Endothelial cell of umbilical vein (primary cell): Measurements from ENCODE around the gene B3GAT2. TPM values are rescaled to one million over a fixed set of nuclear protein-coding genes. Genes with fewer than 3 reads are reported as not detected.

ENCODE experiments used
- BruUV-seq: library from RNA; stranded (reverse); fragments of 400-500 nt; replicated peaks from 2 replicates; lab custom pipeline; 2021; lab: Mats Ljungman, UMichigan
- CTCF ChIA-PET: fragments of 300-600, 350-600 bp; sonication (Branson Sonifier 250); formaldehyde crosslinking; loops from one replicate; lab custom pipeline; 2021; ENCODE audit warnings: antibody characterized with exemption, inconsistent platforms; lab: Charles Lee
- POLR2A ChIA-PET: fragments of 300-600, 350-600 bp; sonication (Branson Sonifier 250); formaldehyde crosslinking; loops from one replicate; lab custom pipeline; 2021; ENCODE audit warnings: antibody characterized with exemption, inconsistent platforms; lab: Charles Lee
- DNase-seq: peaks from one replicate; pipeline ENCODE4 v3.0.0-alpha.2; 2011; ENCODE audit warnings: low read depth, low spot score
- FAIRE-seq: peaks from 2 replicates; lab custom pipeline; 2011; peaks lifted over from hg19 to GRCh38; lab: Jason Lieb, UNC
- H2AFZ ChIP-seq: 2 replicates; pipeline ENCODE4 v1.6.0; 2012; ENCODE audit warnings: low read depth, low read length, control low read depth, inconsistent platforms
- H3K27ac ChIP-seq: 2 replicates; pipeline ENCODE4 v1.5.1; 2011; ENCODE audit warnings: low read depth, mild to moderate bottlenecking, control low read depth, low read length, moderate library complexity; ENCODE audit not compliant: insufficient read depth
- H3K27me3 ChIP-seq, 2 experiments: 2 replicates each; pipeline versions ENCODE4 v1.6.0 to v1.6.1; 2011; ENCODE audit warnings: low read length in 2 of 2, mixed read lengths in 1 of 2; ENCODE audit not compliant: control insufficient read depth in 2 of 2, insufficient read depth in 2 of 2
- H3K36me3 ChIP-seq, 2 experiments: 2 replicates in 1 of 2; 3 replicates in 1 of 2; pipeline ENCODE4 v1.5.1; 2011; ENCODE audit warnings: low read length in 2 of 2, mild to moderate bottlenecking in 1 of 2, moderate library complexity in 1 of 2; ENCODE audit not compliant: control insufficient read depth in 2 of 2, insufficient read depth in 2 of 2; ENCODE audit errors: extremely low read depth in 1 of 2
- H3K4me1 ChIP-seq: 3 replicates; pipeline ENCODE4 v1.5.1; 2011; ENCODE audit warnings: mild to moderate bottlenecking, low read length; ENCODE audit not compliant: control insufficient read depth, insufficient read depth; ENCODE audit errors: extremely low read depth
- H3K4me2 ChIP-seq: 2 replicates; pipeline ENCODE4 v1.6.1; 2011; ENCODE audit warnings: low read length, control low read depth, mixed read lengths; ENCODE audit not compliant: insufficient read depth
- H3K4me3 ChIP-seq, 3 experiments: fragments of 200-600 bp in 1 of 3; sonication (generic), shearing (Covaris generic) in 1 of 3; replicated peaks in 1 of 3; 2 replicates each; pipeline ENCODE4 v1.5.1; 2011 to 2016; ENCODE audit warnings: control low read depth in 3 of 3, low read length in 3 of 3, mild to moderate bottlenecking in 2 of 3, inconsistent platforms in 1 of 3, low read depth in 1 of 3, moderate library complexity in 1 of 3; ENCODE audit not compliant: insufficient read depth in 1 of 3
- H3K79me2 ChIP-seq: 2 replicates; pipeline ENCODE4 v1.6.0; 2012; ENCODE audit warnings: low read length, inconsistent platforms; ENCODE audit not compliant: control insufficient read depth, insufficient read depth
- H3K9ac ChIP-seq: replicated peaks from 2 replicates; pipeline ENCODE3; 2011; ENCODE audit warnings: low read length, control low read depth; ENCODE audit not compliant: insufficient read depth; ENCODE audit errors: extremely low read depth
- H3K9me1 ChIP-seq: replicated peaks from 3 replicates; pipeline ENCODE4 v1.6.0; 2011; ENCODE audit warnings: mild to moderate bottlenecking, low read length; ENCODE audit not compliant: control insufficient read depth, insufficient read depth; ENCODE audit errors: extremely low read depth
- H3K9me3 ChIP-seq: replicated peaks from 2 replicates; pipeline ENCODE4 v1.5.1; 2012; ENCODE audit warnings: low read length, inconsistent platforms; ENCODE audit not compliant: control insufficient read depth, insufficient read depth
- H4K20me1 ChIP-seq: replicated peaks from 2 replicates; pipeline ENCODE3; 2011; ENCODE audit warnings: mild to moderate bottlenecking, low read length; ENCODE audit not compliant: control insufficient read depth, insufficient read depth; ENCODE audit errors: extremely low read depth
- FOS ChIP-seq: IDR thresholded peaks from 2 replicates; pipeline ENCODE4 v1.6.1; 2011; ENCODE audit warnings: mild to moderate bottlenecking, low read length, moderate library complexity, borderline replicate concordance; ENCODE audit not compliant: insufficient read depth
- GATA2 ChIP-seq: IDR thresholded peaks from 2 replicates; pipeline ENCODE4 v1.7.0; 2011; ENCODE audit warnings: low read depth, mild to moderate bottlenecking, moderate library complexity, mixed read lengths, low read length; ENCODE audit not compliant: insufficient read length, insufficient read depth
- JUN ChIP-seq: IDR thresholded peaks from 2 replicates; pipeline ENCODE4 v1.6.1; 2011; ENCODE audit warnings: borderline replicate concordance, low read depth; ENCODE audit not compliant: insufficient read length, insufficient read depth
- MYC ChIP-seq: IDR thresholded peaks from one replicate; pipeline ENCODE4 v1.6.1; 2011; ENCODE audit warnings: mild to moderate bottlenecking, low read depth, low read length
- POLR2A ChIP-seq: IDR thresholded peaks from 2 replicates; pipeline ENCODE4 v1.6.1; 2012; ENCODE audit warnings: low read depth, mild to moderate bottlenecking, control low read depth, low read length
- POLR2AphosphoS5 ChIP-seq: IDR thresholded peaks from 2 replicates; pipeline ENCODE4 v1.6.1; 2012; ENCODE audit warnings: low read depth, mild to moderate bottlenecking, control low read depth, low read length, moderate library complexity; ENCODE audit not compliant: insufficient read depth
- dilution Hi-C: fragments of 300-500 bp; cut with MboI; formaldehyde crosslinking; loops from one replicate; pipeline ENCODE4 v1.15.0; 2019; ENCODE audit warnings: low sequenced_read_pairs; ENCODE audit not compliant: extremely low pct_ligation_motif_present
- intact Hi-C: fragments of 100-400 bp; cut with micrococcal nuclease; formaldehyde crosslinking; loops from one replicate; pipeline ENCODE4 v1.10.0; 2022
- polyA plus RNA-seq, 4 experiments: library from polyadenylated mRNA; depleted of rRNA in 3 of 4; stranded (reverse) in 3 of 4; unstranded in 1 of 4; fragments of >200 nt; gene quantifications; 2 replicates each; pipeline versions ENCODE4 v1.2.1 to v1.2.3, GENCODE V29; 2011 to 2012; ENCODE audit warnings: missing spikeins in 1 of 4
- total RNA-seq: library from RNA; stranded (reverse); gene quantifications from 2 replicates; pipeline ENCODE4 v1.2.3, GENCODE V29; 2021
- TF ChIP-seq, protein P1 (sequence below): IDR thresholded peaks from 2 replicates; pipeline ENCODE4 v1.6.1; 2011; ENCODE audit not compliant: insufficient read depth, insufficient read length

Gene B3GAT2
- total and polyA plus RNA-seq, 2 donors (not counting 3 experiments of a cell fraction or from before 2014, with no cell fraction given): not detected

DNA sequence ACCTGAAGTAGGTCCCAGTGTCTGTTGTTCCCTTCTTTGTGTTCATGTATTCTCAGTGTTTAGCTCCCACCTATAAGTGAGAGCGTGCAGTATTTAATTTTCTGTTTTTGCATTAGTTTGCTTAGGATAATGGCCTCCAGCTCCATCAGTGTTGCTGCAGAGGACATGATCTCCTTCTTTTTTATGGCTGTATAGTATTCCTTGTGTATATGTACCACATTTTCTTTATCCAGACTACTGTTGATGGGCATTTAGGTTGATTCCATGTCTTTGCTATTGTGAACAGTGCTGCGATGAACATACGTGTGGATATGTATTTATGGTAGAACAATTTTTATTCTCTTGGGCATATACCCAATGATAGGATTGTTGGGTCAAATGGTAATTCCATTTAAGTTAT, 125.4 kb downstream of the B3GAT2 start:
- POLR2A ChIA-PET: no interaction called here
- no peak for FAIRE-seq

DNA sequence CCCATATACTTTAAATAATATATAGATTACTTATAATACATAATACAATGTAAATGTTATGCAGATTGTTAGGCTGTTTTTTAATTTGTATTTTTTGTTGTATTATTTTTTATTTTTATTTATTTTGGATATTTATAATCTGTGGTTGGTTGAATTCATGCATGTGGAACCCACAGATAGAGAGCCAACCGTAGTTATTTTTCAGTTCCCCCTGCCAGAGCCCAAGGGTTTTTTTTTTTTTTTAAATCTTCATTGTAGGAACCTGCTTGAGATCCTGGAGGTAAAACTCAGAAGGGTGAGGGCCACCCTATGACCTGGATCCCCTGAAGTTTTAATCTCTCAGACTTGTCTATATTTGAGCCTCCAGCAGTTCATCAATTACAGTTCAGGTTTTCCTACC, 133.2 kb downstream of the B3GAT2 start:
- intact Hi-C loops (no loop called here), dilution Hi-C loops (no loop called here)
- Histone ChIP-seq H3K36me3 (no peaks in the 10 kb centered on the region), H2AFZ (no peak overlapping the region), H3K27ac (no peak overlapping the region), H3K27me3 (no peaks in the 10 kb centered on the region), H3K4me1 (no peaks in the 10 kb centered on the region), H3K9me3 (no peaks in the 10 kb centered on the region), H3K9ac (no peak overlapping the region), H3K9me1 (no peaks in the 10 kb centered on the region), H3K4me2 (no peak overlapping the region), H4K20me1 (no peaks in the 10 kb centered on the region), H3K4me3 (no peak overlapping the region), H3K79me2 (no peaks in the 10 kb centered on the region)
- no TSS peak for BruUV-seq
- POLR2A ChIA-PET: no interaction called here
- DNase-seq (no peak), FAIRE-seq (no peak)
- CTCF ChIA-PET: no interaction called here
- TF ChIP-seq POLR2A (no peak), MYC (no peak), JUN (no peak), FOS (no peak), GATA2 (no peak), POLR2AphosphoS5 (no peak)

More for the DNA sequence above, 125.4 kb downstream of the B3GAT2 start:
- Histone ChIP-seq H3K9me3 (no peaks in the 10 kb centered on the region), H3K79me2 (no peaks in the 10 kb centered on the region), H3K4me3 (no peak overlapping the region), H3K27ac (no peak overlapping the region), H4K20me1 (no peaks in the 10 kb centered on the region), H3K4me2 (no peak overlapping the region), H3K36me3 (no peaks in the 10 kb centered on the region), H3K9ac (no peak overlapping the region), H3K27me3 (no peaks in the 10 kb centered on the region), H3K9me1 (no peaks in the 10 kb centered on the region), H2AFZ (no peak overlapping the region), H3K4me1 (no peaks in the 10 kb centered on the region)
- TF ChIP-seq FOS (no peak), GATA2 (no peak), JUN (no peak), POLR2A (no peak), MYC (no peak)
- TF ChIP-seq, protein P1, sequence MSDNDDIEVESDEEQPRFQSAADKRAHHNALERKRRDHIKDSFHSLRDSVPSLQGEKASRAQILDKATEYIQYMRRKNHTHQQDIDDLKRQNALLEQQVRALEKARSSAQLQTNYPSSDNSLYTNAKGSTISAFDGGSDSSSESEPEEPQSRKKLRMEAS: no peak
- no peak for DNase-seq
- intact Hi-C loops (loop anchor here (10.0 kb wide), 1 partner anchor 623 kb away; no protein-coding TSS in a partner anchor), dilution Hi-C loops (no loop called here)
- CTCF ChIA-PET: no interaction called here
- BruUV-seq: no TSS peak
